ENCODE data around the gene NDUFV2.

The NDUFV2 gene

DNA sequence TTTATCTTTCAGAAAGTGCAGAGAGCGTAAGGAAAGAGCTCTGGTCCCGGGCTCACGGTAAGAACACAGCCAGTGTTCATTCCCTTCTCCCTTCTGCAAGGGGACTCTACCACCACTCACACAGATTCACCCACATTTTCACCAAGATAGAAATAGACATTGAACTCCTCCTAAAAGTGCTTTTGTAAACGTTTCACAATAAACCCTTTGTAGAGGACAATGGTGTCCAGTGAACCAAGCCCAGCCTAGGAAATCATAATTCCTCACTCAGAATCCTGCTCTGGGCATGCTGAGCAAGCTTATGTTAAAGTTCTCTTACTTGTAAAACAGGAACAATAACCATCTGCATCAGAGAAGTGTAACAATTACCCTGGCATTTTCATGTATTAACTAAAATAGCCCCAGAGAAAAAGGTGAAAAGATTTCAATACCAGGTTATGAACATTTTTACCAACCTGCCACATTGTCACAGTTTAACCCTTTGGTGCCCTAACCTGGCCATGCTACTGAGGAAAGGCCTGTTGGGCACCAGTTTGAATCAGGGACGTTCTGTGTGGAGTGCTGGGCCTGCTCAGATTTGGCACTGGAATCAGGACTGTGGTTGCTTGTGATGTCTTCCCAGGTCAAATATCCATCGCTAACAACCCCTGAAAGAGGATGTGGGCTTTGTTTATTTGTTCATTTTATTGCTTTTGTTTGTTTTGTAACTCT lies 22.5 kb upstream of the NDUFV2 start:
- no peak for TF ChIP-seq CTCF (IDR thresholded peaks at IDR 0.05; ENCODE audit: insufficient read depth, low read depth, low read length, missing control alignments)
- no peak overlapping the region for H3K4me3 ChIP-seq (ENCODE audit: low read length)
- DNase-seq (ENCODE audit: low read depth): no peak

DNA sequence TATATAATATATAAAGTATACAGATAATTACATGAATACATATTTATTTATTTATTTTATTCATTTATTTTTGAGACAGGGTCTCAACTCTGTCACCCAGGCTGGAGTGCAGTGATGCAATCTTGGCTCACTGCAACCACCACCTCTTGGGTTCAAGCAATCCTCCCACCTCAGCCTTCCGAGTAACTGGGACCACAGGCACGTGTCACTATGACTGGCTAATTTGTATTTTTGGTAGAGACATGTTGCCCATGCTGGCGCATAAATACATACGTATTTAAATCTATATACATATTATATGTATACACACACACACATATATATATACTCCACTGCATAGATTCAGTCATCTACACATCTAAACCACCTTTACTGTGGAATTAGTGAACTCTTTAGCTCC lies 20.6 kb upstream of the NDUFV2 start:
- no peak for TF ChIP-seq CTCF (IDR thresholded peaks at IDR 0.05; ENCODE audit: insufficient read depth, low read depth, low read length, missing control alignments)
- no peak for DNase-seq (ENCODE audit: low read depth)
- H3K4me3 ChIP-seq (ENCODE audit: low read length): no peak overlapping the region

GRCh38 chr18:9082711-9083510 lies 19.6 kb upstream of the NDUFV2 start:
- no peak overlapping the region for H3K4me3 ChIP-seq (ENCODE audit: low read length)
- DNase-seq (ENCODE audit: low read depth): no peak
- no peak for TF ChIP-seq CTCF (IDR thresholded peaks at IDR 0.05; ENCODE audit: insufficient read depth, low read depth, low read length, missing control alignments)

GRCh38 chr18:9086015-9086414 lies 16.5 kb upstream of the NDUFV2 start:
- no peak for TF ChIP-seq CTCF (IDR thresholded peaks at IDR 0.05; ENCODE audit: insufficient read depth, low read depth, low read length, missing control alignments)
- no peak overlapping the region for H3K4me3 ChIP-seq (ENCODE audit: low read length)
- DNase-seq (ENCODE audit: low read depth): no peak

DNA sequence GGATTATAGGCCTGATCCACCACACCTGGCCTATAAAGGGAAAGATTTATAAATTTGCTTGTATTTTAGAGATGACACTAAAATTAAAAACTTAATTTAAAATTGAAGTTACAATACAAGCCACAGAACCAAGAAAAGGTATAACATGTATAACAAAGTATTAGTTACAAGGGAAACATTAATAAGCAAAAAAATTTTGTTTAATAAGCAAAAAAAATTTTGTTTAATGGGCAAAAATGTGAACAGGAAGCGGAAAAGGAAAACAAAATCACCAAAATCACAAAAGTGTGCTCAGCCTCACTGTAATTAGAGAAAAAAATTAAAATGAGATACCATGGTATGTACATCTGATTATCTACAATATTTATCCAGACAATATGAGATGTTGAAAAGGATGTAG lies 15.9 kb upstream of the NDUFV2 start:
- no peak for DNase-seq (ENCODE audit: low read depth)
- no peak overlapping the region for H3K4me3 ChIP-seq (ENCODE audit: low read length)
- no peak for TF ChIP-seq CTCF (IDR thresholded peaks at IDR 0.05; ENCODE audit: insufficient read depth, low read depth, low read length, missing control alignments)

DNA sequence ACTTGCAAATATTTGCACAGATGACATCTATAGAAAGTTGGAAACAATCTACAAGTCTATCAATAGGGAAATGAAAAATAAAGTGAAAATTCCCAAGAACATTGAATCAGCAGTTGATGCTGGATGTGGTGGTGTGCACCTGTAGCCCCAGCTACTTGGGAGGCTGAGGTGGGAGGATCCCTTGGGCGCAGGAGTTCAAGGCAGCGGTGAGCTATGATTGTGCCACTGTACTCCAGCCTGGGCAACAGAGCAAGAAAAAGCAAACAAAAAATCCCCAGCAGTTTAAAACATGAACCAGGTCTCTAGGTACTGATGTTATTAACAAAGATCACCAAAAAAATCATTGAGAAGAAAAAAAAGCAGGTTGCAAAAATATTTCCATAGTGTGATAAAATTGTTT lies 15.4 kb upstream of the NDUFV2 start:
- TF ChIP-seq CTCF (IDR thresholded peaks at IDR 0.05; ENCODE audit: insufficient read depth, low read depth, low read length, missing control alignments): no peak
- no peak overlapping the region for H3K4me3 ChIP-seq (ENCODE audit: low read length)
- DNase-seq (ENCODE audit: low read depth): no peak

Measured in epithelial cell of esophagus (primary cell).